ENCODE results near the gene MAML2.

The MAML2 gene

GRCh38 chr11:96112192-96113128 lies 230.5 kb downstream of the MAML2 start:
- peak; percentile 39 for DNase-seq (ENCODE audit: low read depth)
- TF ChIP-seq, protein P1, sequence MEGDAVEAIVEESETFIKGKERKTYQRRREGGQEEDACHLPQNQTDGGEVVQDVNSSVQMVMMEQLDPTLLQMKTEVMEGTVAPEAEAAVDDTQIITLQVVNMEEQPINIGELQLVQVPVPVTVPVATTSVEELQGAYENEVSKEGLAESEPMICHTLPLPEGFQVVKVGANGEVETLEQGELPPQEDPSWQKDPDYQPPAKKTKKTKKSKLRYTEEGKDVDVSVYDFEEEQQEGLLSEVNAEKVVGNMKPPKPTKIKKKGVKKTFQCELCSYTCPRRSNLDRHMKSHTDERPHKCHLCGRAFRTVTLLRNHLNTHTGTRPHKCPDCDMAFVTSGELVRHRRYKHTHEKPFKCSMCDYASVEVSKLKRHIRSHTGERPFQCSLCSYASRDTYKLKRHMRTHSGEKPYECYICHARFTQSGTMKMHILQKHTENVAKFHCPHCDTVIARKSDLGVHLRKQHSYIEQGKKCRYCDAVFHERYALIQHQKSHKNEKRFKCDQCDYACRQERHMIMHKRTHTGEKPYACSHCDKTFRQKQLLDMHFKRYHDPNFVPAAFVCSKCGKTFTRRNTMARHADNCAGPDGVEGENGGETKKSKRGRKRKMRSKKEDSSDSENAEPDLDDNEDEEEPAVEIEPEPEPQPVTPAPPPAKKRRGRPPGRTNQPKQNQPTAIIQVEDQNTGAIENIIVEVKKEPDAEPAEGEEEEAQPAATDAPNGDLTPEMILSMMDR (IDR thresholded peaks at IDR 0.05; ENCODE audit: low read depth, low read length, missing control alignments) = no peak
- no peak overlapping the region for H3K4me3 ChIP-seq (ENCODE audit: low read depth, low read length)

GRCh38 chr11:96111308-96111707 lies 231.7 kb downstream of the MAML2 start:
- TF ChIP-seq, protein P1 (IDR thresholded peaks at IDR 0.05; ENCODE audit: low read depth, low read length, missing control alignments) = no peak

GRCh38 chr11:96110302-96110701 lies 232.7 kb downstream of the MAML2 start:
- DNase-seq (ENCODE audit: low read depth) = no peak
- TF ChIP-seq, protein P1 (IDR thresholded peaks at IDR 0.05; ENCODE audit: low read depth, low read length, missing control alignments) = no peak
- H3K4me3 ChIP-seq (ENCODE audit: low read depth, low read length) = no peak overlapping the region

More at GRCh38 chr11:96111308-96111707, 231.7 kb downstream of the MAML2 start:
- H3K4me3 ChIP-seq (ENCODE audit: low read depth, low read length) = no peak overlapping the region
- no peak for DNase-seq (ENCODE audit: low read depth)

DNA sequence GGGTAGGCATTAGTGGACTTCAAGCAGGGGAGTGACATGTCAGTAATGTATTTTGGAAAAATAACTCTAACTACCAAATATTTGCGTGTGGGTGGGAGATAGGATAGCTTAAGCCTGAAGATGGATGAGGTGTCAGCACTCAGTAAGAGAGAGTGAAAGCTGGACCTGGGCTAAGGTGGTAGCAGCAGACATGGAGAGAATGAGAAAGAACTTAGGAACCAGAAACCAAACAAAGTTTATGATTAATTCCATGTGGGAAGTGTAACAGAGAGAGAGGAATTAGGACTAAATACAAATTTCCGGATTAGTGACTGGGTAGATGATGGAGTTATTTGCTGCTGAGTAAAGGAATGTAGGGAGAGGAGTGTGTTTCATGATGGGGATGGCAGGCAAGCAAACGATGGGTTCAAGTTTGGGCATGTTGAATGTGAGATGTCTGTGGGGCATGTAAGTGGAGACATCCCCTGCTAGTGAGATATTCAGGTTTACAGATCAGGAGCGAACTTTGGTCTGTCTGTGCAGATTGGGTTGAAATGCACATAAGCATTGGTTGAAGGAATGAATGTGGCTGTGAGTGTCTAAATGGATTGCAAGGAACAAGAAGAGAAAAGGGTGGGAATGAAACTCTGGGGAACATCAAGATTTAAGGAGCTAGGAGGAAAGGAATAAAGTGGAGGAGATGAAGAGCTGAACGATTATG lies 233.5 kb downstream of the MAML2 start:
- H3K4me3 ChIP-seq (ENCODE audit: low read depth, low read length) = no peak overlapping the region
- TF ChIP-seq, protein P1 (IDR thresholded peaks at IDR 0.05; ENCODE audit: low read depth, low read length, missing control alignments) = no peak
- no peak for DNase-seq (ENCODE audit: low read depth)

- no peak for DNase-seq (ENCODE audit: low read depth)
- TF ChIP-seq, protein P1 (IDR thresholded peaks at IDR 0.05; ENCODE audit: low read depth, low read length, missing control alignments) = no peak
- H3K4me3 ChIP-seq (ENCODE audit: low read depth, low read length) = no peak overlapping the region
Observed at GRCh38 chr11:96107143-96107824, 235.7 kb downstream of the MAML2 start.

DNA sequence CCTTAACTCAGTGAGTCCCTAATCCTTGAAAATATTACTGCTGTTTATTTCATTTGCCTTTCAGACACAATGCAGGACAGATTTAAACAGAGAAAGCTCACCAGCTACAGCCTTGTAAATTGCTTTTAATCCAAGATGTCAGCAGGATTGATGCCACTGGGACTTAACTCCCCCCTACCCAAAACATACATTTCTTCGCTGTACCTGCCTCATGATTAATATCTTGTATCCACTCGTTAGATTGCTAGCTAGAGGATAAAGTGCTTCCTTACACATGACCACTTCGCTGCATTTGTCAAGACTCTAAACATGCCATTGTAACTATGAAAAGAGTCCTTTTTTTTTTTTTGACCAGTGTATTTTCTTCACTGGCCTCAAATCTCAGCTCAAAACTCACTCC lies 236.3 kb downstream of the MAML2 start:
- TF ChIP-seq, protein P1 (IDR thresholded peaks at IDR 0.05; ENCODE audit: low read depth, low read length, missing control alignments) = no peak
- DNase-seq (ENCODE audit: low read depth) = no peak
- H3K4me3 ChIP-seq (ENCODE audit: low read depth, low read length) = no peak overlapping the region

Data from GM12864 (cell line).